Suprapubic skin (tissue), 4 donors: ENCODE measurements around the gene FOXK2. TPM values are rescaled to one million over a fixed set of nuclear protein-coding genes. Genes with fewer than 3 reads are reported as not detected.

Experiments
- DNase-seq, 2 donors: peaks; one replicate each; pipeline ENCODE4 v3.0.0-alpha.2; 2019; ENCODE audit warnings: low spot score in 2 of 2
- H3K27ac ChIP-seq: fragments of 200-600 bp; sonication (generic); one replicate; pipeline ENCODE4 v1.5.1; 2019
- H3K27me3 ChIP-seq: fragments of 200-600 bp; sonication (generic); one replicate; pipeline ENCODE4 v1.5.1; 2019
- H3K36me3 ChIP-seq: fragments of 200-600 bp; sonication (generic); one replicate; pipeline ENCODE4 v1.5.1; 2019
- H3K4me1 ChIP-seq: fragments of 200-600 bp; sonication (generic); one replicate; pipeline ENCODE4 v1.5.1; 2019
- H3K4me3 ChIP-seq: fragments of 200-600 bp; sonication (generic); one replicate; pipeline ENCODE4 v1.5.1; 2019; ENCODE audit warnings: mild to moderate bottlenecking
- H3K9me3 ChIP-seq: fragments of 200-600 bp; sonication (generic); one replicate; pipeline ENCODE4 v1.5.1; 2019
- CTCF ChIP-seq, 2 donors: fragments of 200-600 bp in 1 of 2; fragments of 450-650 bp in 1 of 2; sonication (generic) in 1 of 2; IDR thresholded peaks; one replicate each; pipeline ENCODE4 v1.5.1; 2016 to 2019; ENCODE audit warnings: antibody characterized with exemption in 2 of 2, mild to moderate bottlenecking in 1 of 2, moderate library complexity in 1 of 2
- EP300 ChIP-seq: sonication (generic); formaldehyde crosslinking; IDR thresholded peaks from one replicate; pipeline ENCODE4 v1.6.1; 2017; ENCODE audit warnings: antibody characterized with exemption
- POLR2A ChIP-seq, 2 donors: fragments of 450-650 bp; IDR thresholded peaks; one replicate each; pipeline ENCODE4 v1.6.1; 2017; ENCODE audit warnings: antibody characterized with exemption in 2 of 2, mild to moderate bottlenecking in 2 of 2, moderate library complexity in 2 of 2
- POLR2AphosphoS5 ChIP-seq, 3 donors: sonication (generic); formaldehyde crosslinking; IDR thresholded peaks; one replicate each; pipeline ENCODE4 v1.6.1; 2017; ENCODE audit warnings: antibody characterized with exemption in 3 of 3
- WGBS: methylation state at CpG from one replicate; pipeline ENCODE4 v1.1.5; 2018; 5-methylcytosine and 5-hydroxymethylcytosine counted together
- total RNA-seq, 4 donors: library from RNA; depleted of rRNA; stranded (reverse); fragments of >200 nt; gene quantifications; one replicate each; pipeline ENCODE4 v1.1.0, GENCODE V29; 2016

FOXK2 gene
- total RNA-seq, 4 donors from 2014 or later: 62.7 to 94.5 (median 78.4) TPM

GRCh38 chr17:82590881-82591539, 71.5 kb downstream of the FOXK2 start:
- TF ChIP-seq CTCF (IDR thresholded peaks at IDR 0.05): no peak
- TF ChIP-seq POLR2A (IDR thresholded peaks at IDR 0.05): no peak
- no peak for TF ChIP-seq POLR2AphosphoS5 (IDR thresholded peaks at IDR 0.05)
- TF ChIP-seq EP300: no peak
- Histone ChIP-seq H3K36me3 (peaks cover 29% of the 10 kb centered on the region), H3K9me3 (no peaks in the 10 kb centered on the region), H3K4me1 (peaks cover 49% of the 10 kb centered on the region), H3K27ac (peak overlapping the region; percentile 83), H3K4me3 (no peak overlapping the region), H3K27me3 (no peaks in the 10 kb centered on the region)
- 57% methylated on average over 11 of the region's 17 CpGs for WGBS
- DNase-seq: no peak

GRCh38 chr17:82592289-82592766, 72.8 kb downstream of the FOXK2 start:
- DNase-seq: peak in 1 of 2 donors; percentile 79
- no peaks in the 10 kb centered on the region for H3K27me3 ChIP-seq
- peak overlapping the region; percentile 83 for H3K27ac ChIP-seq
- H3K4me1 ChIP-seq: peaks cover 49% of the 10 kb centered on the region
- H3K9me3 ChIP-seq: no peaks in the 10 kb centered on the region
- peaks cover 35% of the 10 kb centered on the region for H3K36me3 ChIP-seq
- WGBS: 57% methylated on average over 9 of the region's 9 CpGs
- H3K4me3 ChIP-seq: peak overlapping the region; percentile 68
- TF ChIP-seq POLR2A (IDR thresholded peaks at IDR 0.05) (no peak), CTCF (IDR thresholded peaks at IDR 0.05) (no peak), EP300 (no peak), POLR2AphosphoS5 (IDR thresholded peaks at IDR 0.05) (no peak)

GRCh38 chr17:82592767-82593589, 73.4 kb downstream of the FOXK2 start:
- Histone ChIP-seq H3K36me3 (peaks cover 32% of the 10 kb centered on the region), H3K27me3 (no peaks in the 10 kb centered on the region), H3K4me3 (peak overlapping the region; percentile 68), H3K27ac (peak overlapping the region; percentile 83), H3K4me1 (peaks cover 49% of the 10 kb centered on the region), H3K9me3 (no peaks in the 10 kb centered on the region)
- DNase-seq: peak; percentile 80 to 82
- TF ChIP-seq CTCF (IDR thresholded peaks at IDR 0.05) (no peak), POLR2AphosphoS5 (IDR thresholded peaks at IDR 0.05) (peak in 1 of 3 donors; percentile 21)
- 19% methylated on average over 24 of the region's 29 CpGs for WGBS

- Histone ChIP-seq H3K9me3 (no peaks in the 10 kb centered on the region), H3K36me3 (peaks cover 32% of the 10 kb centered on the region), H3K27me3 (no peaks in the 10 kb centered on the region), H3K4me1 (peaks cover 49% of the 10 kb centered on the region), H3K27ac (peak overlapping the region; percentile 83), H3K4me3 (peak overlapping the region; percentile 68)
- 74% methylated on average over 3 of the region's 29 CpGs for WGBS
- TF ChIP-seq EP300: no peak
- TF ChIP-seq CTCF (IDR thresholded peaks at IDR 0.05): no peak
- TF ChIP-seq POLR2AphosphoS5 (IDR thresholded peaks at IDR 0.05): no peak
- TF ChIP-seq POLR2A (IDR thresholded peaks at IDR 0.05): no peak
- DNase-seq: peak in 1 of 2 donors; percentile 75
Measured at GRCh38 chr17:82593590-82594087, 74.1 kb downstream of the FOXK2 start.

- peaks cover 49% of the 10 kb centered on the region for H3K4me1 ChIP-seq
- peaks cover 34% of the 10 kb centered on the region for H3K36me3 ChIP-seq
- no peak for DNase-seq
- no peak overlapping the region for H3K27ac ChIP-seq
- 93% methylated on average over 7 of the region's 11 CpGs for WGBS
- no peak overlapping the region for H3K4me3 ChIP-seq
- TF ChIP-seq CTCF (IDR thresholded peaks at IDR 0.05) (no peak), POLR2AphosphoS5 (IDR thresholded peaks at IDR 0.05) (no peak), POLR2A (IDR thresholded peaks at IDR 0.05) (no peak), EP300 (no peak)
- no peaks in the 10 kb centered on the region for H3K9me3 ChIP-seq
- H3K27me3 ChIP-seq: no peaks in the 10 kb centered on the region
Measured at GRCh38 chr17:82594571-82594970, 75.0 kb downstream of the FOXK2 start.
